Spinal cord (tissue), 10 donors: ENCODE measurements around the gene STK11IP. TPM values are rescaled to one million over a fixed set of nuclear protein-coding genes. Genes with fewer than 3 reads are reported as not detected.

Experiments
- DNase-seq, 6 donors: peaks; one replicate each; pipeline versions ENCODE4 v3.0.0 to v3.0.0-alpha.2; 2013 to 2015; ENCODE audit warnings: low spot score in 6 of 6, low read depth in 4 of 6
- H3K27ac ChIP-seq: one replicate; pipeline ENCODE4 v1.5.1; 2013; ENCODE audit warnings: low read depth, low read length, control low read depth
- H3K27me3 ChIP-seq: one replicate; pipeline ENCODE4 v1.6.1; 2013; ENCODE audit warnings: low read length; ENCODE audit not compliant: control insufficient read depth, insufficient read depth
- H3K36me3 ChIP-seq: one replicate; pipeline ENCODE4 v1.6.1; 2013; ENCODE audit warnings: low read length; ENCODE audit not compliant: control insufficient read depth, insufficient read depth
- H3K4me1 ChIP-seq: one replicate; pipeline ENCODE4 v1.6.1; 2013; ENCODE audit warnings: low read length; ENCODE audit not compliant: control insufficient read depth, insufficient read depth
- H3K4me3 ChIP-seq: one replicate; pipeline ENCODE4 v1.5.1; 2013; ENCODE audit warnings: low read depth, low read length, control low read depth
- H3K9me3 ChIP-seq: one replicate; pipeline ENCODE4 v1.6.1; 2013; ENCODE audit warnings: low read length; ENCODE audit not compliant: control insufficient read depth, insufficient read depth
- WGBS: methylation state at CpG from one replicate; pipeline ENCODE4 v1.1.5; 2013; ENCODE audit warnings: missing lambda C conversion rate; ENCODE audit not compliant: insufficient coverage; 5-methylcytosine and 5-hydroxymethylcytosine counted together
- polyA plus RNA-seq, 2 donors: library from polyadenylated mRNA; unstranded; fragments of 120-200 nt; gene quantifications; one replicate each; pipeline ENCODE4 v1.2.1, GENCODE V29; 2013; ENCODE audit not compliant: insufficient read length in 2 of 2
- total RNA-seq, 2 donors: library from RNA; depleted of rRNA in 1 of 2; stranded (reverse); fragments of 120-200 nt in 1 of 2; fragments of >200 nt in 1 of 2; gene quantifications; one replicate each; pipeline versions ENCODE4 v1.2.3 to v1.2.4, GENCODE V29; 2013 to 2014
- donor health status: healthy.

The STK11IP gene
- total and polyA plus RNA-seq, 4 donors: 23.4 to 53.9 (median 35.2) TPM

DNA sequence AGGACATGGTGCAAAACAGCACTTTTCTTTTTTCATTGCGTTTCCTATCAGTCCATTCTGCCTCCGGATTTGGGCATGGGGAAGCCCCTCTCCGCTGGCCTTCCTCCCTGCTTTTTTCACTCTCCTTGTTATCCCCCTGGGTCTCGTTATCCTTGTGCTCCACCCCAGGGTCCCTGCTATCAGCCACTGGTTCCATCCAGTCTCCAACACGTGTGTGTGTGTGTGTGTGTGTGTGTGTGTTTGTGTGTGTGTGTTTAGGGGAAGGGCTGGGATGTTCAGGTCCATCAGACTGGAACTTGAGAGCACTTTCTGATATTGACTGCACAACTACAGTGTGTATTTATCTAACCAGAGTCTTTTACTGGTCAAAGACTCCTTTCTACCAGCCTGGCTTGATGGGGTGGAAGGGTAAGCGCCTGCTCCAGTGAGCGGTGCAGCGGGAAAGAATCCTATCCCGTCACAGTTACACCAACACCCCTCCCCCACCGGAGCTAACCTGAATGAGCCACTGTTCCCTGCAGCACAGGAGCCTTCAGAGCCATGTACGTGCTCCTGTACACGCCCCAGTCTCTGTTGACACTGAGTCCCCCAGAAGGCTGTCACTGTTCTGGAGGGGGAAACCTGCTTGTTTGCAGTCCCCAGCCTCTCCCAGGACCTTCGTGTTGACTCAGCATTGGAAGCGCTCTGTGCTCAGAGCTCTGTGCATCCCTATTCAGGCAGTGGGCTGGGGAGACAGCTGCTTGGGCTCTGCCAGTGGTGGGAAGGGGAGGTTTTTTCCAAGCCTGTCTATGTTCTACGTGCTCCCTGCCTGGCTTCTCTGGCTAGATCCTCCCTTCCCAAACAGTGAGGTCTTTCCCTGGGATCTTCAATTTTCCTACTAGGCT is 20.9 kb upstream of the STK11IP start:
- Histone ChIP-seq H3K4me3 (no peak overlapping the region), H3K27ac (peak overlapping the region; percentile 65), H3K9me3 (no peaks in the 10 kb centered on the region), H3K27me3 (no peaks in the 10 kb centered on the region), H3K36me3 (peaks cover 2% of the 10 kb centered on the region), H3K4me1 (peaks cover 24% of the 10 kb centered on the region)
- DNase-seq: peak in 2 of 6 donors; percentile 77 to 85
- 19% methylated on average over 7 of the region's 15 CpGs for WGBS

DNA sequence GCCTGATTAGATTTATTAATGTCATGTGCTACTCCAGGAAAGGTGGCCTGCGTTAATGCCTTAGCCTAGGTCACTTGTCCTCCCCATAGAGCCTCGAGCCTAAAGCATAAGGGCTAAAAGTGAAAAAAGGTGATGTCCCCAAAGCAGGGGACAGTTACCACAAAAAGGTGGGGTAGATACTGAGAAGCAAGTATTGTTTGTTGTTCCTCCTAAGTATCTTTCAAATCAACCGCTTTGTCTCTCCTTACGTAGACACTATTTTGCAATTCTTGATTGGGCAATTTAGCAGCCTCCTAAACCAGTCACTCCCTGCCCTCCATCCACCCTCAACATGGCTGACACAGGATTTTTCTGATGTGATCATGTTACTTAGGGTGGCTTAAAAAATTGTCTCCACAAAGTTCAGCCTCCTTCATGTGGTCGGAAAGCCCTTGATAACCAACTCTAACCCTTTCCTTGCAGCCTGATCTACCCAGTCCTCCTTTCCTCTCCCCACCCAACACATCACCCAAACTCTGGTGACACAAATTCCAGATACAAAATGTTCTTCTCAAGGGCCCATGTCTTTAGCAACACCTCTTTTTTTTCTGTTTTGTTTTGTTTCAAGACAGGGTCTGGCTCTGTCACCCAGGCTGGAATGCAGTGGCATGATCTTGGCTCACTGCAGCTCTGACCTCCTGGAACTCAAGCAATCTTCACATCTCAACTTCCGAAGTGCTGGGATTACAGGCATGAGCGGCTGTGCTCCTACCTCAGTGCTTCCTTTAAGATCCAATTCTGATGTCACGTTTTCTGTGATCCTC is 18.6 kb upstream of the STK11IP start:
- Histone ChIP-seq H3K9me3 (no peaks in the 10 kb centered on the region), H3K4me1 (peaks cover 17% of the 10 kb centered on the region), H3K27ac (no peak overlapping the region), H3K36me3 (peaks cover 2% of the 10 kb centered on the region), H3K4me3 (no peak overlapping the region), H3K27me3 (no peaks in the 10 kb centered on the region)
- 80% methylated on average over 5 of the region's 8 CpGs for WGBS
- DNase-seq: no peak

DNA sequence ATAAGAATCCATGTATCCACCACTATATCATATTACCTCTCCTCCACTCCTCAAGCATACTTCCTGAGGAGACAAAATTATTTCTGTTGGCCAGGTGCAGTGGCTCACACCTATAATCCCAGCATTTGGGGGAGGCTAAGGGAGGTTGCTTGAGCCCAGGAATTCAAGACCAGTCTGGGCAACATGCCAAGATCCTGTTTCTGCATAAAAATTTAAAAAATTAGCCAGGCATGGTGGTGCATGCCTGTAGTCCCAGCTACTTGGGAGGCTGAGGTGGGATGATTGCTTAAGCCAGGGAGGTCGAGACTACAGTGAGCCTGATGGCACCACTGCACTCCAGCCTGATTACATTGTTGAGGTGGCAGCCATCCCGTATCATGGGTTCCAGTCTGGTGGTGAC is 16.3 kb upstream of the STK11IP start:
- no peaks in the 10 kb centered on the region for H3K27me3 ChIP-seq
- H3K9me3 ChIP-seq: no peaks in the 10 kb centered on the region
- peaks cover 14% of the 10 kb centered on the region for H3K4me1 ChIP-seq
- no peaks in the 10 kb centered on the region for H3K36me3 ChIP-seq
- DNase-seq: no peak
- no peak overlapping the region for H3K27ac ChIP-seq
- WGBS: 91% methylated on average over 1 of the region's 2 CpGs
- no peak overlapping the region for H3K4me3 ChIP-seq

DNA sequence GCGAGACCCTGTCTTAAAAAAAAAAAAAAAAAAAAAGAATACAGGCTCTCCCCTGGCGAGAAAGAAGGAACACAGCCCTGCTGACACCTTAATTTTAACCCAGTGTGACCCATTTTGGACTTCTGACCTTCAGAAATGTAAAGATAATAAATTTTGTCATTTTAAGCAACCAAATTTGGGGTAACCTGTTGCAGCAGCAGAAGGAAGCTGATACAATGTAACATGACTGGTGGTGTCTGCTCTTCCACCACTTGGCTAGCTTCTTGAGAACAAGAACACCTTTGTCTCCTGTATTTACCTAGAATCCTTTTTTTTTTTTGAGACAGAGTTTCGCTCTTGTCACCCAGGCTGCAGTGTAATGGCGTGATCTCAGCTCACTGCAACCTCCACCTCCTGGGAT is 6.6 kb upstream of the STK11IP start:
- H3K4me3 ChIP-seq: no peak overlapping the region

DNA sequence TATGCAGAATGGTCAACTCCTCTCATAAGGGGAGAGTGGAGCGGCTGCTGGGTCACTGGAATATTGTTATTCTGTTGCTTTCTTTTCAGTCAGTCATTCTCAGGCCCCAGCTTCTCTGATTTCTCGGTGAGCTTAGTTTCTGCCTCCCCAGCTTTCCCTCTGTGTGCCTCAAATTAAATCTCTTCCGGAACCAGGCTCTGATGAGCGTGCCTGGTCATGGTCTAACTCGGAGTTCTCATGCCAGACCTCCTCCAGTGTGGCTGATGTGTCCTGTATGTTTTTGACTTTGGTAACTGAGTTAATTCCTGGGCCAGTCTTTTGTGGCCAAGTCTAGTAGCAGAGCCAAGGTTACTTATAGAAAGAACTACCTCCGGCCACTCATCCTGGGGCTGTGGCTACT is 4.9 kb upstream of the STK11IP start:
- H3K9me3 ChIP-seq: no peaks in the 10 kb centered on the region

More for the DNA sequence above, 6.6 kb upstream of the STK11IP start:
- Histone ChIP-seq H3K27ac (no peak overlapping the region), H3K4me1 (peaks cover under 1% of the 10 kb centered on the region), H3K36me3 (no peaks in the 10 kb centered on the region), H3K9me3 (no peaks in the 10 kb centered on the region), H3K27me3 (no peaks in the 10 kb centered on the region)
- WGBS: 0% methylated on average over 1 of the region's 4 CpGs
- DNase-seq: no peak

DNA sequence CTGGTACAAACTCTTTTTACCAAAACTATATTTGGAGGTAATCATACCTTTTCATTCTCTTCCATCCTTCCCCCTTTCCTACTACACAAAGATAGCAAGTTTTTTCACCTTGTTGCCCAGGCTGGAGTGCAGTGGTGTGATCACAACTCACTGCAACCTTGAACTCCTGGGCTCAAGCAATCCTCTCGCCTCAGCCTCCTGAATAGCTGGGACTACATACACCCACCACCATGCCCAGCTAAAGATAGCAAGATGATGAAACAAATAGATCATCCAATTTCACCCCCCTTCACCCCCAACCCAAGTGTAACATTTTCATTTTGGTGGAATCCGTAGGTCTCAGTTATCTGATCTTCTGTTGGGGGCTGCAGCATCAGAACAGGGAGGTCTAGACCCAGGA is 4.5 kb upstream of the STK11IP start:
- H3K4me3 ChIP-seq: no peak overlapping the region
- no peak for DNase-seq
- peaks cover 8% of the 10 kb centered on the region for H3K4me1 ChIP-seq
- no peak overlapping the region for H3K27ac ChIP-seq
- no peaks in the 10 kb centered on the region for H3K36me3 ChIP-seq
- 100% methylated on average over 1 of the region's 2 CpGs for WGBS
- no peaks in the 10 kb centered on the region for H3K9me3 ChIP-seq
- no peaks in the 10 kb centered on the region for H3K27me3 ChIP-seq

More for the DNA sequence above, 4.9 kb upstream of the STK11IP start:
- H3K4me1 ChIP-seq: peaks cover 6% of the 10 kb centered on the region
- H3K4me3 ChIP-seq: no peak overlapping the region
- H3K36me3 ChIP-seq: no peaks in the 10 kb centered on the region
- DNase-seq: peak in 1 of 6 donors; percentile 14
- no peak overlapping the region for H3K27ac ChIP-seq
- WGBS: 40% methylated on average over 5 of the region's 6 CpGs
- no peaks in the 10 kb centered on the region for H3K27me3 ChIP-seq

DNA sequence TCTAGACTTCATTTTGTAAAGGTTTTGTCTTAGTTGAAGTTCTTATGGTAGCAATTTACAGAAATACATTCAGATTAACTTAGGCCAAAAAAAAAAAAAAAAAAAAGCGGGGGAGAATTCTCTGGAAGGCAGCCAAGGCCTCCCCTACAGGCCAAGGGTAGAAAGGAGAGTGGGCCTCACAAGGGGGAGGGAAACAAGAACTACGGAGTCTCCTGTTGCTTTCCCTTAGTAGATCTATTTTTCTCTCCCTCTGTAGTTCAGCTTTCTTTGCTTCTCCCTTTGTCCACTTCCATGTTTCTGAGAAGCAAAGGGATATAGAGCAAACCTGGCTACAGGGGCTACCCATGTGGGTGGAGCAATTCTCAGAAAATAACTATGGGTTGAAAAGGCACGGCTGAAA is 2.4 kb upstream of the STK11IP start:
- WGBS: 20% methylated on average over 1 of the region's 3 CpGs
- DNase-seq: peak in 2 of 6 donors; percentile 47 to 64
- Histone ChIP-seq H3K4me1 (peaks cover 10% of the 10 kb centered on the region), H3K27me3 (no peaks in the 10 kb centered on the region), H3K9me3 (no peaks in the 10 kb centered on the region), H3K27ac (peak overlapping the region; percentile 96), H3K4me3 (no peak overlapping the region), H3K36me3 (no peaks in the 10 kb centered on the region)

DNA sequence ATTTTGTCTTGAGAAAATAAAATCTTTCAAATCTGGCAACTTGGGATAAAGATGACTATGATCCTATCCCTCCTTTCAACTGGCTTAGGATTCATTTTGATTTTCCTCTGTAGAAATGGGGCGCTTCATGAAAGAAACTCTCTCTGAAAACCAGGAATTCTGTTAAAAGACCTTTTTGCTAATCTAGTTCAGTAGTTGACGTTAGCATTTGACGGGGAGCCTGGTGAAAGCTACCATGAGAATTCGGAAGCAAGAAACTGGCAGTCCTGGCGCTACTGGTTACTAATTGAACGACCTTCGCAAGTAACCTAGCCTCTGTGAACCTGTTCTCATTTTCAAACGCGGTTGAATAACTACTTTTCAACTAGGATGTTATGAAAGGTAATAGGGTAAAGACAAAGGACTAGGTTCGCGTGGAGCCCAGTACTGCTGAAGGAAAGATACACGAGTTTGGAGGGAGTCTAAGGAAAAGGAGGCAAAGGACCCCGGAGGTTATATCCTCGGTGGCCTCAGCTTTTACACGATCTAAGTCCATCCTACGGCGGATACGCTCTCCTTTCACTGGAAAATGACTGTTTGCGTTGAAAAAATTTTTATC is 604 bp upstream of the STK11IP start:
- Histone ChIP-seq H3K9me3 (no peaks in the 10 kb centered on the region), H3K4me1 (peaks cover 10% of the 10 kb centered on the region), H3K36me3 (peaks cover 11% of the 10 kb centered on the region), H3K27me3 (no peaks in the 10 kb centered on the region), H3K4me3 (peak overlapping the region; percentile 79), H3K27ac (peak overlapping the region; percentile 96)
- 6% methylated on average over 5 of the region's 19 CpGs for WGBS
- DNase-seq: no peak

DNA sequence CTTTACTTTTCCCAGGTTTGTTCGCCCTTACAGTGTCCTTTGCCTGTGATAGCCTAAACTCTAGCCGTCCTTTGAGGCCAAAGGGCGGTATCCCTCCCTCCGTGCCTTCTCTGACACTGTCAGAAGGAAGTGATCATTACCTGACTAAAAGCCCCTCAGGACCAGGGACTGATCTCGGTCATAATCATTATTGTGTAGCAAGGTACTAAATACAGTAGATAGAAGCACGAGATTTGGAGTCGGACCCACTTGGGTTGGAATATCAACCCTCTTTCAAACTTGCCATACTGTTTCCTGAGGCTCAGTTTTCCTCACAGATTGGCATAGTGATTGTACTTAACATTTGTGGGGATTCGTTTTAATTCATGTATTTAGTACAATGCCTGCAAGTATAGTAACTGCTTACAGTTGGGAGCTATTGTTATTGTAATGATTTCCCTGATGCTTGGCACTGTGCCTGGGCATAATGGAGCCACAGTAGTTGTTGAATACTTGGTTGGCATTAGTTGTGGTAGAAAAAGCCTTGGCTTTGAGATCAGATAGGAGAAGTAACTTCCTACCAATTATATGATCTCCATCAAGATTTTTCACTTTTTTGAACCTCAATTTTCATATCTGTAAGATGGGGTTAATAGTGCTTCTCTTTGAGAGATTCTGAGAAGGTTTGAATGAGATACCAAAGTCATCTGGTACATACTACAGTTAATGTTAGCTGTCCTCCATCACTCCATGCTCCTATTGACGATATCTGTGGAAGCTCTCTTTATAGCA is 836 bp downstream of the STK11IP start:
- Histone ChIP-seq H3K27ac (peak overlapping the region; percentile 96), H3K4me3 (peak overlapping the region; percentile 79), H3K9me3 (no peaks in the 10 kb centered on the region), H3K4me1 (peaks cover 10% of the 10 kb centered on the region), H3K27me3 (no peaks in the 10 kb centered on the region), H3K36me3 (peaks cover 25% of the 10 kb centered on the region)
- WGBS: 25% methylated on average over 7 of the region's 9 CpGs
- DNase-seq: peak in 2 of 6 donors; percentile 42 to 53
